GM19452 (cell line): ENCODE measurements around the gene CYP3A7.
"Not testable (repeated sequence)": the region's sequence is repeated elsewhere in the genome, so short reads cannot be mapped to it uniquely, and the experiment has no call there.

Experiments used
- ATAC-seq: cut with Tn5 transposase; IDR thresholded peaks from one replicate; pipeline ENCODE4 v1.9.1; 2021; ENCODE audit not compliant: unreplicated experiment

The CYP3A7 gene

GRCh38 chr7:99742737-99743394 lies 7.9 kb upstream of the CYP3A7 start:
- no peak for ATAC-seq

- no peak for ATAC-seq
These were observed 6.4 kb upstream of the CYP3A7 start for GRCh38 chr7:99741441-99741795.

- ATAC-seq, result no peak
These were observed 5.8 kb upstream of the CYP3A7 start for GRCh38 chr7:99740573-99741440.

- ATAC-seq, result no peak
These were observed 4.9 kb upstream of the CYP3A7 start for GRCh38 chr7:99739699-99740572.

GRCh38 chr7:99737726-99738125 lies 2.7 kb upstream of the CYP3A7 start:
- no peak for ATAC-seq

GRCh38 chr7:99736667-99737066 lies 1.7 kb upstream of the CYP3A7 start:
- not testable (repeated sequence) for ATAC-seq

GRCh38 chr7:99733448-99733847 lies 1.5 kb downstream of the CYP3A7 start:
- no peak for ATAC-seq

GRCh38 chr7:99733003-99733402 lies 2.0 kb downstream of the CYP3A7 start:
- ATAC-seq, result no peak

- no peak for ATAC-seq
These were observed 3.2 kb downstream of the CYP3A7 start for GRCh38 chr7:99731638-99732374.

- no peak for ATAC-seq
These were observed 4.0 kb downstream of the CYP3A7 start for GRCh38 chr7:99730992-99731391.

- no peak for ATAC-seq
These were observed 4.7 kb downstream of the CYP3A7 start for GRCh38 chr7:99730238-99730810.

- ATAC-seq, result no peak
These were observed 5.3 kb downstream of the CYP3A7 start for GRCh38 chr7:99729486-99730237.

GRCh38 chr7:99728615-99729014 lies 6.4 kb downstream of the CYP3A7 start:
- no peak for ATAC-seq

- ATAC-seq, result not testable (repeated sequence)
These were observed 11.8 kb downstream of the CYP3A7 start for GRCh38 chr7:99723201-99723600.

- no peak for ATAC-seq
These were observed 14.0 kb downstream of the CYP3A7 start for GRCh38 chr7:99720800-99721595.

- ATAC-seq, result no peak
These were observed 14.8 kb downstream of the CYP3A7 start for GRCh38 chr7:99719996-99720769.

- ATAC-seq, result no peak
These were observed 20.9 kb downstream of the CYP3A7 start for GRCh38 chr7:99713995-99714570.
